Naive thymus-derived CD4-positive, alpha-beta T cell (primary cell): ENCODE measurements around the gene ITGA6. TPM values are rescaled to one million over a fixed set of nuclear protein-coding genes. Genes with fewer than 3 reads are reported as not detected.

Experiments used
- ATAC-seq: fragments of 150-1000 bp; cut with Tn5 transposase; 2 replicates; pipeline ENCODE4 v1.10.0; 2021; ENCODE audit warnings: mild to moderate bottlenecking, moderate library complexity
- CTCF ChIA-PET: fragments of 350-600 bp; sonication (Branson Sonifier 250); formaldehyde crosslinking; loops from one replicate; lab custom pipeline; 2021; ENCODE audit warnings: antibody characterized with exemption; lab: Charles Lee
- POLR2A ChIA-PET: fragments of 350-600 bp; sonication (Branson Sonifier 250); formaldehyde crosslinking; loops from one replicate; lab custom pipeline; 2021; ENCODE audit warnings: antibody characterized with exemption, inconsistent platforms; lab: Charles Lee
- DNase-seq, 9 donors: peaks; one replicate each; pipeline versions ENCODE4 v3.0.0 to v3.0.0-alpha.2; 2020 to 2022; ENCODE audit warnings: mixed read lengths in 1 of 9
- H3K27ac ChIP-seq: one replicate; pipeline ENCODE4 v1.7.0; 2013; ENCODE audit warnings: mild to moderate bottlenecking, low read depth, low read length, moderate library complexity
- H3K27me3 ChIP-seq, 2 donors: one replicate each; pipeline ENCODE4 v1.7.0; 2013; ENCODE audit warnings: low read length in 2 of 2, mild to moderate bottlenecking in 2 of 2, moderate library complexity in 2 of 2; ENCODE audit not compliant: control insufficient read depth in 2 of 2, insufficient read depth in 2 of 2
- H3K36me3 ChIP-seq, 3 experiments: 1 replicate in 2 of 3; 2 replicates in 1 of 3; pipeline ENCODE4 v1.7.0; 2013; ENCODE audit warnings: low read length in 3 of 3, mild to moderate bottlenecking in 3 of 3, moderate library complexity in 1 of 3; ENCODE audit not compliant: insufficient read depth in 3 of 3, control insufficient read depth in 2 of 3
- H3K4me1 ChIP-seq, 2 donors: one replicate each; pipeline ENCODE4 v1.7.0; 2013; ENCODE audit warnings: low read length in 2 of 2, mild to moderate bottlenecking in 2 of 2, moderate library complexity in 1 of 2; ENCODE audit not compliant: control insufficient read depth in 2 of 2, insufficient read depth in 2 of 2
- H3K4me3 ChIP-seq: 2 replicates; pipeline ENCODE4 v1.7.0; 2013; ENCODE audit warnings: mild to moderate bottlenecking, low read length
- H3K9me3 ChIP-seq, 3 experiments: 1 replicate in 2 of 3; 2 replicates in 1 of 3; pipeline ENCODE4 v1.7.0; 2013; ENCODE audit warnings: low read length in 3 of 3; ENCODE audit not compliant: control insufficient read depth in 2 of 3
- H3K27ac Mint-ChIP-seq, 9 donors: one replicate each; pipeline ENCODE4 v1.8.0; 2020 to 2022; ENCODE audit warnings: mixed read lengths in 9 of 9, mild to moderate bottlenecking in 8 of 9, moderate library complexity in 5 of 9, inconsistent platforms in 2 of 9
- H3K27me3 Mint-ChIP-seq, 5 donors: one replicate each; pipeline ENCODE4 v1.8.0; 2021 to 2022; ENCODE audit warnings: mixed read lengths in 5 of 5, mild to moderate bottlenecking in 1 of 5
- H3K36me3 Mint-ChIP-seq, 5 donors: one replicate each; pipeline ENCODE4 v1.8.0; 2020 to 2022; ENCODE audit warnings: mixed read lengths in 5 of 5, mild to moderate bottlenecking in 3 of 5, inconsistent platforms in 1 of 5
- H3K4me1 Mint-ChIP-seq, 7 donors: one replicate each; pipeline ENCODE4 v1.8.0; 2020 to 2022; ENCODE audit warnings: mixed read lengths in 7 of 7, mild to moderate bottlenecking in 3 of 7, inconsistent platforms in 1 of 7
- H3K4me3 Mint-ChIP-seq, 10 donors: one replicate each; pipeline ENCODE4 v1.8.0; 2020 to 2022; ENCODE audit warnings: mild to moderate bottlenecking in 10 of 10, mixed read lengths in 10 of 10, moderate library complexity in 6 of 10, inconsistent platforms in 2 of 10
- H3K9me3 Mint-ChIP-seq, 11 donors: one replicate each; pipeline ENCODE4 v1.8.0; 2020 to 2022; ENCODE audit warnings: mixed read lengths in 11 of 11, mild to moderate bottlenecking in 4 of 11, inconsistent platforms in 1 of 11, moderate library complexity in 1 of 11
- intact Hi-C, 2 donors: fragments of 100-400 bp; cut with micrococcal nuclease; formaldehyde crosslinking; loops; one replicate each; pipeline ENCODE4 v1.15.1; 2023
- polyA plus RNA-seq, 2 donors: library from polyadenylated mRNA; unstranded; fragments of 300-500 nt; fragmentation: Illumina TruSeq; gene quantifications; one replicate each; pipeline ENCODE4 v1.2.3, GENCODE V29; 2021
- total RNA-seq, 6 experiments: library from RNA in 5 of 6; stranded (reverse) in 5 of 6; gene quantifications; 1 replicate in 5 of 6; 2 replicates in 1 of 6; pipeline ENCODE4 v1.2.3 and lab custom pipeline; 2021 to 2026

The ITGA6 gene
- total and polyA plus RNA-seq, 7 experiments from 2014 or later = 13.1 to 179 (median 132) TPM

DNA sequence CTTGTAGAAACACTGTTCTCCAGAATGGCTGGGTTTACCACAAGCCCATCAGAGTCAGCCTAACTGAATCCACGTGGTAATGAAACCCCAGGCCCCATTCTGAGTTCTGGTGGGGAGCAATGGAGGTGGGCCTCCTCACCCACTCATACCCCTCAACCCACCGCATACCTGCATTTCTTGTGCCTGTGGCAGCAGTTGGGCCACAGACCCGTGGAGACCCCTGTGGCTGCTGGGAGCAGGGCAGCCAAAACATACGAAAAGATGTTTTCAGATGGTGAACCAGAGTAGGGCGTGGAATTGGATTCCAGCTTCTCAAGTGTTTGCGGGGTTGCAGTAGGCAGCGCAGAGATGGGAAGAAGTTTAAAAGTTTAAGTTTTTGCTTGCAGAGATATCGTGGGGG is 51.0 kb downstream of the ITGA6 start:
- peaks cover 12 to 64% (median 45%) of the 10 kb centered on the region in 5 donors for H3K36me3 Mint-ChIP-seq
- POLR2A ChIA-PET = interaction anchor here (1.1 kb wide), 1 partner anchor 14 kb away, joined by 3 read pairs; no protein-coding TSS in a partner anchor
- Histone ChIP-seq H3K36me3 (peaks cover 7 to 47% (median 9%) of the 10 kb centered on the region in 3 experiments), H3K27ac (peak overlapping the region; percentile 2), H3K4me3 (no peak overlapping the region), H3K4me1 (peaks cover 0 to 41% of the 10 kb centered on the region in 2 donors), H3K9me3 (no peaks in the 10 kb centered on the region), H3K27me3 (no peaks in the 10 kb centered on the region)
- H3K4me3 Mint-ChIP-seq = peak overlapping the region in 4 of 10 donors; percentile 36 to 64 (median 56)
- H3K27me3 Mint-ChIP-seq = no peaks in the 10 kb centered on the region
- H3K4me1 Mint-ChIP-seq = peaks cover 17 to 88% (median 79%) of the 10 kb centered on the region in 7 donors
- ATAC-seq = no peak
- CTCF ChIA-PET = no interaction called here
- no peaks in the 10 kb centered on the region for H3K9me3 Mint-ChIP-seq
- peak overlapping the region in 7 of 9 donors; percentile 49 to 94 (median 81) for H3K27ac Mint-ChIP-seq
- intact Hi-C loops = no loop called here
- no peak for DNase-seq

DNA sequence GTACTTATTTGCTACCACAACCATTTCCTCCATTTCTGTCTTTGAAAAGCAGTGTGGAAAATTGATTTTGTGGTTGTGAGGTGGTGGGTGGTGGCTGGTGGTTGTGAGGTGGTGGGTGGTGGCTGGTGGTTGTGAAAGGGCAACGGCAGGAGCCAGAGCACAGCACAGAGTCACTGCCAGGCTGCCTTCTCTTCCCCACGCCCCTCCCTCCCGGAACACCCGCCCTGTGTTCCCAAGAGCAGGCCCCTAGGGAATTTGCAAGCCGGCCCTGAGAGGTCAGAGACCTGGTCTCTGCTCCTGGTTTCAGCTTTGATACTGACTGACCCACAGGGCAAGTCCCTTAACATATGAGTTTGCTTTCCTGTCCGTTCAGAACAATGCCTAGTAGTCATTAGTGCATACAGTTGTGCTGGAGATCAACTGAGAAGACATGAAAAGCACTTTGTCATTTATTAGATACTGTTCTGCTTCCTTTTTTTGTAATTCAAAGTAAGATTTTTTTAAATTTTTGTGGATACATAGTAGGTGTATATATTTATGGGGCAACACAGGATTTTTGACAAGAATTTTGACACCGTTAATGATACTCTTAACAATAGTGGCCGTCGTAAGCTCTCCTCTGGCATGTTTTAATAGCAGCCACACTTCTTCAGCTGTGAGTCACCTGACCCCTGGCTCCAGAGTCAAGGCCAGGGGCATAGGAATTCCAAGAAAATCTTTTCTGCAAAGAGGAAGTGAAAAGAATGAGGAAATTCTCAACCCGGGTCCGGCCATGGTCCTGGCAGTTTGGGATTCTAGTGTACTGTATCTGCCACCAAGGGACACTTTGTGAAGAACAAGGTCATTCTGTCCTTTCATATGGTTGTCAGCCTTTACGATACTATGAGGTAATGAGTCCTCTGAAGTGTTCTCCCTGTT is 53.2 kb downstream of the ITGA6 start:
- DNase-seq = no peak
- Mint-ChIP-seq H3K27me3 (no peaks in the 10 kb centered on the region), H3K4me3 (peak overlapping the region in 8 of 10 donors; percentile 11 to 72 (median 52)), H3K27ac (peak overlapping the region in 8 of 9 donors; percentile 68 to 94 (median 90)), H3K9me3 (no peaks in the 10 kb centered on the region), H3K36me3 (peaks cover 14 to 64% (median 38%) of the 10 kb centered on the region in 5 donors), H3K4me1 (peaks cover 27 to 92% (median 81%) of the 10 kb centered on the region in 7 donors)
- Histone ChIP-seq H3K27me3 (no peaks in the 10 kb centered on the region), H3K36me3 (peaks cover 3 to 37% (median 15%) of the 10 kb centered on the region in 3 experiments), H3K27ac (peak overlapping the region; percentile 45), H3K4me3 (no peak overlapping the region), H3K4me1 (peaks cover 0 to 52% of the 10 kb centered on the region in 2 donors), H3K9me3 (no peaks in the 10 kb centered on the region)
- ATAC-seq = peak; percentile 42
- ChIA-PET CTCF (interaction anchor here (0.6 to 7.4 kb wide), 9 partner anchors 9 to 309 kb away, joined by 3 to 58 read pairs (median 4); no protein-coding TSS in a partner anchor), POLR2A (interaction anchor here (0.6 to 3.2 kb wide), 5 partner anchors 8 to 90 kb away, joined by 4 to 21 read pairs (median 10); no protein-coding TSS in a partner anchor)
- intact Hi-C loops = loop anchor here in 1 of 2 donors (1.0 to 5.0 kb wide), 4 partner anchors 8 to 882 kb away; no protein-coding TSS in a partner anchor

DNA sequence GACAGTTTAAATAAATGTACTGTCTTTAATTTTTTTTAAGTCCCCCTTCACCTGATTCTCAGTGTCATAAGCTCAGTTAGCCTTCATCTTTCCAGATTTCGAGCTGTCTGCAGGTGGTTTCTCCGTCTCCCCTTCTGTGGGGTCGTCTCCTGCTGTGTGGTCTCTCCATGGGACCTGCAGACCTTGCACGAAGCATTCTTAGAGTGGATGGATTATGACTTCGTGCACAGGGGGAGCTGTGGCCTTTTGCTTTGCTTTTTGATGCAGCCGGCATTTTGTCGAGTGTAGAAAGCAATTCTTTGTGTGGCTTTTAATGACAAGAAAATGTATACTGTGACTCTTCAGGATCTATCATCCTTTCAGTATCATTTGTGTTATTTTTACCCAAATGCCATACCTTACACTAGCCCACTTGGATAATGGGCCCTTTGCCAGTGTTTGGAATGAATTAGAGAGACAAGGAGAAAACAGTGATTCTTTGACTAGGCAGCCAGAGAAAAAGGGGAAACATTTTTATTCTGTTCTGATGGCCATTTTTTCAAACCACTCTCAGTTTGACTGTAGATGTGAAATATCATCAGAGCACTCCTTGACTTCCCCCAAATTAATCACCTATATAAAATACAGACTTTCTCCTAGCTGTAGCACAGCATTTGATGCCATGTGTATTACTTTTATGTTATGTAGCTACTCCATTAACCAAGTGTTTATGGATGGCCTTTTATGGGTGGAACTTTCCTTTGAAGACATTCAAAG is 54.3 kb downstream of the ITGA6 start:
- no peak overlapping the region for H3K4me3 ChIP-seq
- H3K27me3 ChIP-seq = no peaks in the 10 kb centered on the region
- no peak for ATAC-seq
- peak overlapping the region in 8 of 10 donors; percentile 12 to 67 (median 53) for H3K4me3 Mint-ChIP-seq
- H3K9me3 ChIP-seq = no peaks in the 10 kb centered on the region
- no peaks in the 10 kb centered on the region for H3K27me3 Mint-ChIP-seq
- H3K4me1 Mint-ChIP-seq = peaks cover 27 to 89% (median 81%) of the 10 kb centered on the region in 7 donors
- H3K4me1 ChIP-seq = peaks cover 0 to 52% of the 10 kb centered on the region in 2 donors
- ChIA-PET CTCF (interaction anchor here (0.8 to 7.4 kb wide), 16 partner anchors 9 to 368 kb away, joined by 3 to 58 read pairs (median 4); no protein-coding TSS in a partner anchor), POLR2A (interaction anchor here (0.6 to 3.2 kb wide), 8 partner anchors 9 to 309 kb away, joined by 3 to 21 read pairs (median 8); no protein-coding TSS in a partner anchor)
- DNase-seq = no peak
- H3K27ac Mint-ChIP-seq = peak overlapping the region in 8 of 9 donors; percentile 77 to 94 (median 90)
- H3K9me3 Mint-ChIP-seq = no peaks in the 10 kb centered on the region
- intact Hi-C loops = loop anchor here in 1 of 2 donors (1.0 to 5.0 kb wide), 3 partner anchors 229 to 883 kb away; no protein-coding TSS in a partner anchor
- peaks cover 3 to 43% (median 14%) of the 10 kb centered on the region in 3 experiments for H3K36me3 ChIP-seq
- H3K36me3 Mint-ChIP-seq = peaks cover 12 to 66% (median 42%) of the 10 kb centered on the region in 5 donors
- H3K27ac ChIP-seq = peak overlapping the region; percentile 45

DNA sequence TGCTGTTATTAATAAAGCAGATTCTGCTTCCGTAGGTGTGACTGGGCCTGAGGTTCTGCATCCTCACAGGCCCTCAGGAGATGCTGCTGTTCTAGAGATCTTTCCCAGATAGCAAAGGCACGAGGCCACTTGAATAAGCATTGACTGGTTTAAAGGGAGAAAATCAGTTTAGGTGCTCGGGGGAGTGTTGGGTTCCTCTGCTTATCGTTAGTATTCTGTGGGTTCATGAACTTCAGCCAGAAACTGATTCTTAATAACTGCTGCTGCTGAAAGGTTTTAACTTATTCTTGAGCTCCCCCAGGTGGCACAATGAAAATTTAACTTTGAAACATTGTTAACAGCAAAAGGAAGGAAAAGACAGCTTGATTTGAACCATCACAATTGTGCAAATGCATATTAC is 56.9 kb downstream of the ITGA6 start:
- H3K9me3 Mint-ChIP-seq = no peaks in the 10 kb centered on the region
- ATAC-seq (peak; percentile 66), DNase-seq (peak in 7 of 9 donors; percentile 46 to 68 (median 61))
- intact Hi-C loops = loop anchor here in 1 of 2 donors (1.0 to 5.0 kb wide), 6 partner anchors 12 to 778 kb away; no protein-coding TSS in a partner anchor
- H3K4me3 Mint-ChIP-seq = peak overlapping the region in 8 of 10 donors; percentile 1 to 81 (median 41)
- no peak overlapping the region for H3K4me3 ChIP-seq
- peaks cover 0 to 58% of the 10 kb centered on the region in 2 donors for H3K4me1 ChIP-seq
- H3K4me1 Mint-ChIP-seq = peaks cover 27 to 92% (median 77%) of the 10 kb centered on the region in 7 donors
- peaks cover 15 to 70% (median 49%) of the 10 kb centered on the region in 5 donors for H3K36me3 Mint-ChIP-seq
- ChIA-PET POLR2A (interaction anchor here (0.9 to 4.1 kb wide), 8 partner anchors 11 to 591 kb away, joined by 3 to 25 read pairs (median 6); partner anchors contain the start of gene PDK1), CTCF (interaction anchor here (0.7 to 7.4 kb wide), 13 partner anchors 9 to 673 kb away, joined by 3 to 58 read pairs (median 5); partner anchors contain the start of gene PDK1)
- no peaks in the 10 kb centered on the region for H3K27me3 ChIP-seq
- H3K27ac Mint-ChIP-seq = peak overlapping the region in 8 of 9 donors; percentile 76 to 94 (median 84)
- H3K36me3 ChIP-seq = peaks cover 12 to 48% (median 21%) of the 10 kb centered on the region in 3 experiments
- H3K27ac ChIP-seq = peak overlapping the region; percentile 16
- no peaks in the 10 kb centered on the region for H3K27me3 Mint-ChIP-seq
- H3K9me3 ChIP-seq = no peaks in the 10 kb centered on the region

DNA sequence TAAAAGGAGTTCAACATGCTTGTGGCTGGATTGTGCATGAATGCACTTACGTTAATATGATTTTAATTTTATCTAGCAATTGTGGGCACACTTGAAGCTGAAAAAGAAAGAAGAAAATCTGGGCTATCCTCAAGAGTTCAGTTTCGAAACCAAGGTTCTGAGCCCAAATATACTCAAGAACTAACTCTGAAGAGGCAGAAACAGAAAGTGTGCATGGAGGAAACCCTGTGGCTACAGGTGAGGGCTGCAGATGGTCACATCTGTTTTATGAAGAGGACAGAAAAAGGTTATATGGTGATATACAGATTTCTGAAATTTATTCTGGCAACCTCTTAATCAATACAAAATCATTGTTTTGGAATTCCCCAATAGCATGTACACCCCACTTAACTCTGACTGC is 57.3 kb downstream of the ITGA6 start:
- no peaks in the 10 kb centered on the region for H3K27me3 ChIP-seq
- ChIA-PET POLR2A (interaction anchor here (0.9 to 4.1 kb wide), 8 partner anchors 11 to 592 kb away, joined by 3 to 25 read pairs (median 5); partner anchors contain the start of gene PDK1), CTCF (interaction anchor here (0.6 to 7.4 kb wide), 11 partner anchors 10 to 673 kb away, joined by 3 to 58 read pairs (median 6); partner anchors contain the start of gene PDK1)
- ATAC-seq = no peak
- peak overlapping the region in 8 of 9 donors; percentile 61 to 94 (median 84) for H3K27ac Mint-ChIP-seq
- H3K36me3 ChIP-seq = peaks cover 12 to 48% (median 19%) of the 10 kb centered on the region in 3 experiments
- H3K36me3 Mint-ChIP-seq = peaks cover 14 to 71% (median 51%) of the 10 kb centered on the region in 5 donors
- intact Hi-C loops = loop anchor here in 1 of 2 donors (1.0 to 5.0 kb wide), 6 partner anchors 12 to 778 kb away; no protein-coding TSS in a partner anchor
- DNase-seq = no peak
- no peaks in the 10 kb centered on the region for H3K9me3 ChIP-seq
- no peaks in the 10 kb centered on the region for H3K27me3 Mint-ChIP-seq
- peaks cover 26 to 92% (median 75%) of the 10 kb centered on the region in 7 donors for H3K4me1 Mint-ChIP-seq
- peak overlapping the region in 5 of 10 donors; percentile 2 to 81 (median 50) for H3K4me3 Mint-ChIP-seq
- H3K9me3 Mint-ChIP-seq = no peaks in the 10 kb centered on the region
- H3K4me3 ChIP-seq = no peak overlapping the region
- H3K4me1 ChIP-seq = peaks cover 0 to 58% of the 10 kb centered on the region in 2 donors
- peak overlapping the region; percentile 16 for H3K27ac ChIP-seq
